22Rv1 (cell line): Measurements from ENCODE around the gene MSMB.

Experiments
- CTCF ChIP-seq: fragments of 450-650 bp; IDR thresholded peaks from 2 replicates; pipeline ENCODE4 v1.5.1; 2017; ENCODE audit warnings: mild to moderate bottlenecking
- ZFX ChIP-seq: fragments of 450-650 bp; IDR thresholded peaks from 2 replicates; pipeline ENCODE4 v1.6.1; 2017; ENCODE audit warnings: antibody characterized with exemption, borderline replicate concordance

GRCh38 chr10:46077731-46078413, 31.8 kb upstream of the MSMB start:
- TF ChIP-seq CTCF (no peak), ZFX (no peak)
